ENCODE measurements around the gene TTC13.

The TTC13 gene

GRCh38 chr1:230948903-230949302 lies 29.8 kb downstream of the TTC13 start:
- no peak for DNase-seq

- no peak for DNase-seq
Measured at GRCh38 chr1:230948301-230948700, 30.4 kb downstream of the TTC13 start.

DNA sequence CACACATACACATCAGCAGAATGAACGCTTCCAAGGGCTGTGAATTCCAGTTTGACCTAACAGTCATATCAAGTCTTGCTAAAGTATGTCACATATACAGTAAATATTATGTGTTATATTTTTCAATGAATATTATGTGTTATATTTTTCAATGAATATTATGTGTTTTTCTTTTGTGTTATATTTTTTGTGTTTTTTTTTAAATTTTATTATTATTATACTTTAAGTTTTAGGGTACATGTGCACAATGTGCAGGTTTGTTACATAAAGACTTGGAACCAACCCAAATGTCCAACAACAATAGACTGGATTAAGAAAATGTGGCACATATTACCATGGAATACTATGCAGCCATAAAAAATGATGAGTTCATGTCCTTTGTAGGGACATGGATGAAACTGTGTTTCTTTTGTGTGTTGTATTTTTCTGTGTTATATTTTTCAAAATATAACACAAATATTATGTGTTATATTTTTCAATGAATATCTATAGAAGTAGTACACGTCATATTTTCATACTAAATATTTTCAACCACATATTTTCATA lies 35.5 kb downstream of the TTC13 start:
- no peak for DNase-seq

- DNase-seq = no peak
Measured at GRCh38 chr1:230940848-230941247, 37.8 kb downstream of the TTC13 start.

- DNase-seq = no peak
Measured at GRCh38 chr1:230939806-230940489, 38.7 kb downstream of the TTC13 start.

- DNase-seq = no peak
Measured at GRCh38 chr1:230938924-230939368, 39.7 kb downstream of the TTC13 start.

GRCh38 chr1:230937371-230937770 lies 41.3 kb downstream of the TTC13 start:
- DNase-seq = no peak

DNA sequence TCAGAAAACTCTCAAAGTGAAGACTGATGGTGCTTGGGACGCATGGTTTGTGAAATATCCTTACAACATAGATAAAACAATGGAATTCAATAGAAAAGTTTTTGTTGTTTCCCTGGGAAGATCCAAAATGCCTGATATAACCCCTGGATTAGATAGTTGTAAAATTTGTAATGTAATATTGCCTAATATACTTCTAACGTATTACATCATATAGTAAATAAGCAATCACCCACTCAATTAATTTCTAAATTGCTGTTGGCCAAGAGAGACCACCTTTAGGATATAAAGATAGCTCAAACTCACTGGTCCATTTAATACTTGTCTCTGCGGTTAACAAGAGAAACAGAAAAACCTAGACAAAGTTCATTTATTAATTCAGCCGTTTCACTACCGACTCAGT lies 42.2 kb downstream of the TTC13 start:
- DNase-seq = no peak

GRCh38 chr1:230935852-230936251 lies 42.8 kb downstream of the TTC13 start:
- DNase-seq = no peak

- DNase-seq = no peak
Measured at GRCh38 chr1:230930986-230931385, 47.7 kb downstream of the TTC13 start.

DNA sequence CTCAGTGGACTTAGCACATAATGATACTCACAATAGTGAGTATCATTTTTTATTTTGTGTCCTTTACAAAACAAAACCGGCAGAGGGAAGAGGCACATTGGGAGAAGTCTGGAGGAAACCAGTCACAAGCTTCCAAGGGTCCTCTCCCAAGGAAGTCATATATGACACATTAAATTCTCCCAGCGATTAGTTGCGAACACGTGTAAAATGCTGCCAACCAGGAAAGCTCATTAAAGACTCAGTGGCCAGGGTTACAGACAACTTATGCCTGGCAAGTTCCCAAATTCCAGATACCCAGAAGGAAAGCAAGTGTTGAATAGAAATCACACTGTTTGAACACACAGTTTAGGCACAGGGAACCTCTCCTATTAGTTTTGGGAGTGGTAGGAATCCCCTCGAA lies 52.5 kb downstream of the TTC13 start:
- no peak for DNase-seq

- DNase-seq = no peak
Measured at GRCh38 chr1:230925608-230926007, 53.1 kb downstream of the TTC13 start.

DNA sequence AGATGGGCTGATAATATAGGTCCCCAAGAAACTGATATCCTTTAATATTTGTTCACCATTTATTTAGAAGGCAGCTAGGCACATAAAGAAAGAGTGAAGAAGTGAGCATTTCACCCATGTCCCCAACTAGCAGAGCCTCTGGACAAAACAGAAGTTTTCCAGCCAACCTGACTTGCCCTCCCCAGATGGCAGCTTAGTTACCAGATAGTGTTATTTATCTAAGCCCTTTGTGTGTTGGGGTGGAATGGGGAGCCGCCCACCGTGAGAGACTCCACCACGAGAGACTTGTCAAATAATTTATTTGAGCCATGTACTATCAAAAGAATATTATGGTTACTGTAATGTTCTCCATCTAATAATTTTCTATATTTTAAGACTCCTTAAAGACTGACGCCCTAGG lies 55.5 kb downstream of the TTC13 start:
- no peak for DNase-seq

DNA sequence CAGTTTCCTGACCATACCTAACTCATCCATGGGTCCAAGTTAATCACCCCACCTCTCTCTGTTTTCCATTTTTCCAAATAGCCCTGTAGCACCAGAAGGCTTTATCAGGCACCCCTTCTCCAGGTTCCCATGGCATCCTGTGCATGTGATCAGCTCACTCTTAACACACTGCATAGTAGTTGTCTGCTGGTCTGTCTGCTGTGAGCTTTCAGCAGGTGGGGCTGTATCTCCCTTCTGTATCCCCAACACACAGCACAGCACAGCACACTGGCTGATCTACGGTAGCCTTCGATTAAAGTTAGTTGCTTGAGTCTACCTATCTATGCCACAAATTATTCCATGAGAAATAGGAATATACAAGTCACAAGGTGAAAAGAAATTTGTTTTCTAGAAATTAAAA lies 56.0 kb downstream of the TTC13 start:
- peak in 1 of 5 experiments; percentile 43 for DNase-seq

DNA sequence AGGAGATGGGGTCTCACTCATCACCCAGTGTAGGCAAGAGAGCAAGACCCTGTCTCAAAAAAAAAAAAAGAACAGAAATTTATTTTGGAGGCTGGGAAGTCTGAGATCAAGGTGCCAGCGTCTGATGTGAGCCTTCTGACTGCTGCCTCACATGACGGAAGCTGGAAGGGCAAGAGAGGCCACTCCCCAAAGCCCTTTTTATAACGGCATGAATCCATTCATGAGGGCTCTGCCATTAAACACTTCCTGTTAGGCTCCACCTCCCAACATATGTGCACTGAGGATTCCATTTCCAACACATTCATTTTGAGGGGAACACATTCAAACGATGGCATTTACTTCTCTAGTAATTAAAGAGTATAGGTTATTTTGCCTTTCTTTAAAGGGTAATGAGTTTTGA lies 59.5 kb downstream of the TTC13 start:
- no peak for DNase-seq

GRCh38 chr1:230917284-230918135 lies 61.2 kb downstream of the TTC13 start:
- peak; percentile 30 to 76 (median 49) for DNase-seq

DNA sequence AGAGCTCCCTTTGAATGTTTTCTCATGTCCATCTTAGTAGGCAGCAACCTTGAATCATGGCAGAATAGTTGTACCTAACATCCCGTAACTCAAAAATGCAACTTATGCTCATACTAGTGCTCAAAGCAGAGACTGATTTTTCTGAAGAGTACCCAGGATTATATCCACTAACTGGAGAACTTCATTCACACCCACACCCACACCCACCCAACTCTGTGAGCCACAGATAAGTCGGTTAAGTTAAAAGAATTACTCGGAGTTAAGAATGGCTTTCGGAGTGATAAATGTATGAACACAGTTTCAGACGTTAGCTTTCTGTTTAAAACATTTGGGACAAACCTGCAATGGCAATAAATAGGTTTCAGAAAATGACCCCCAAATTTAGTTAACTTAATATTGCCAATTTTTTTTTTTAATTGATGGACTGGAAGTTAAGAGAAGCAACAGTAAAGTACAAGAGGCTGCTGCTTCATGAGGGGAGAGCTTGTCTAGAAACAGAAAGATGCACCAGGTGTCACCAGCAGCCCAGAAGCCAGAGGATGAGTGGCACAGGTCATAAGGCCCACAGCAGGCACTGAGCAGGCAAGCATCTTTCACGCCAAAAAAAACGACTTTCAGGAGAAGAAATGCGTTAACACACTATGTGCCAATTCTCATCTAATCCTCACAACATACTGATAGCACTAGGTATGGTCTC lies 61.9 kb downstream of the TTC13 start:
- DNase-seq = peak in 1 of 5 experiments; percentile 16

GRCh38 chr1:230915078-230915477 lies 63.6 kb downstream of the TTC13 start:
- DNase-seq = no peak

- no peak for DNase-seq
Measured at GRCh38 chr1:230913496-230913895, 65.2 kb downstream of the TTC13 start.

DNA sequence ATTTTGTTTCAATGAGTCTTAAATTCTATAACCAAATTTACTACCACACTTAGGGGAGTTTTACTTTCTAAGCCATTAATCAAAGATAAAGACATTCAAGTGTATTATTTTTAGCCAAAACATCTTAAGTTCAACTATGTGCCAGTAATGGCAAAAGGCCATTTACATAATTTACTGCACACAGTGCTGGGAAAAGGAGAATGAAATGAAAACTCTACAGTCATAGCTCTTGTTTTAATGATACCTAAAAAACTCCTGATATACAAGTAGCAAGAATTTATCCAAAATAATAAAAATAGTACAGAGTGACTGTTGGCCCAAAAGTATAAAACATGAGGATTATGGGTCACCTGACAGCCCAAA lies 67.9 kb downstream of the TTC13 start:
- DNase-seq = no peak

DNA sequence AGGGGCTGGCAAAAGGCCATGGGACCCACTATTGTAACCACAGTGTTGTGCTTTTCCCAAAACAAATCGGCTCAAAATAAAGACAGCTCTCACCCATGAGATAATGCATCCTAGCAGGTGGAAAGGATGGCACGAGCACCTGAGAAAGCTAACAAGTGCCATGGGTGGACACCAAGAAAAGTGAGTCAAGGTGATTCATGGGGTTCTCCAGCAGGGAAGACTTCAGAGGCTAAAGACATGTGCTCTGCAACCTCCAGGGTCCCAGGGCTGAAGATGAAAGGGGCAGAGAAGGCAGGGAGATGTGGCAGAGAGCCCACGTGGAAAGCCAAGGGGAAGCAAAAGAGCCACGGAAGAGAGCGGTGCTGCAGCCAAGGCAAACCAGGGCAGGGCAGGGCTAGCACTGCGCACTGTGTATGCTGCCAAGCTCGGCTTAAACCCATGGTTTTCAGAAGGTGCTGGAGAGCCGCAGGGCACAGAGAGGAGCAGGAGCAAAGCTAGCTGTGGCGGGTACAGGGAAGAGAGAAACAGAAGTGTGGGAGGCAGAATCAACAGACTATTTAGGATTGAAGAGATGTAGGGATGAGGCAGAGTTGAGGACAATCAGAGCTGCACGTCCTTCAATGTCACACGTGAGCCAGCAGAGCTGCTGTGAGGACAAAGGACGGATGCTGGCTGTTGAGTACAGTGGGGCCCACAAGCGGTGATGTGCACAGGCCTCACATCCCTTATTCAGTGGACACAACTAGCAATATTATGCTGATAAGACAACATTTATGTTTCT lies 68.5 kb downstream of the TTC13 start:
- no peak for DNase-seq

GRCh38 chr1:230907472-230908205 lies 71.0 kb downstream of the TTC13 start:
- DNase-seq = no peak
